BJ (cell line): ENCODE results near the gene MESP2. TPM values are rescaled to one million over a fixed set of nuclear protein-coding genes. Genes with fewer than 3 reads are reported as not detected.

Experiments
- CTCF ChIA-PET: fragments of 350-600 bp; formaldehyde crosslinking; extraction: SDS; loops from one replicate; lab custom pipeline; 2021; ENCODE audit warnings: antibody characterized with exemption, inconsistent platforms; lab: Yijun Ruan, JAX
- POLR2A ChIA-PET: fragments of 300-600 bp; sonication (Branson Sonifier 250); formaldehyde crosslinking; extraction: SDS; loops from one replicate; lab custom pipeline; 2021; ENCODE audit warnings: antibody characterized with exemption; lab: Charles Lee
- DNase-seq: peaks from one replicate; pipeline ENCODE4 v3.0.0-alpha.2; 2011; ENCODE audit warnings: low read depth
- H3K27me3 ChIP-seq: 2 replicates; pipeline ENCODE4 v1.6.0; 2011; ENCODE audit warnings: low read length; ENCODE audit not compliant: control insufficient read depth, insufficient read depth
- H3K36me3 ChIP-seq: 2 replicates; pipeline ENCODE4 v1.5.1; 2011; ENCODE audit warnings: low read length; ENCODE audit not compliant: control insufficient read depth, insufficient read depth
- H3K4me3 ChIP-seq: 2 replicates; pipeline ENCODE4 v1.5.1; 2011; ENCODE audit warnings: low read depth, mild to moderate bottlenecking, control low read depth, low read length
- polyA plus RNA-seq: library from polyadenylated mRNA; depleted of rRNA; stranded (reverse); fragments of >200 nt; gene quantifications from 2 replicates; pipeline ENCODE4 v1.2.3, GENCODE V29; 2011
- TF ChIP-seq, protein P1 (sequence below): IDR thresholded peaks from 2 replicates; pipeline ENCODE4 v1.5.1; 2011; ENCODE audit warnings: low read depth, mild to moderate bottlenecking, control low read depth, inconsistent platforms, low read length, moderate library complexity; ENCODE audit not compliant: insufficient read depth

The MESP2 gene
- polyA plus RNA-seq, 1 experiment = 0.39 TPM

DNA sequence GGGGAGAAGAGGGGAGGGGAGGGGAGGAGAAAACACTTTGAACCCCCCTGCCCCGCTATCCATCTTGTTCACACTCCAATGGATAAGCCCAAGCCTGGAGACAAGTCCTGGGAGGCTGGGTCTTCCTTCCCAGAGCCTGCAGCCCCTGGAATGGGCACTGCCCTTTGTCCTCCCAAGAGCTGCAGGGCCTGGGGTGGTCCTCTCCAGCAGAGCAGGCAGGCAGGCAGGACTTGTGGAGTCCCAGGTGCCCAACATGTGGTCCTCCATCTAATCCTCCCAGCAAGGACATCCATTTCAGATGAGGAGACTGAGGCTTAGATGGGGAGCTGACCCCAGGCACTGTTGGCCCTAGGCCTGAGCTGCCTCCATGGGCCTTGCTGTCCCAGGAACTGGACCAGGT, 10.4 kb upstream of the MESP2 start:
- no peaks in the 10 kb centered on the region for H3K27me3 ChIP-seq
- TF ChIP-seq, protein P1, sequence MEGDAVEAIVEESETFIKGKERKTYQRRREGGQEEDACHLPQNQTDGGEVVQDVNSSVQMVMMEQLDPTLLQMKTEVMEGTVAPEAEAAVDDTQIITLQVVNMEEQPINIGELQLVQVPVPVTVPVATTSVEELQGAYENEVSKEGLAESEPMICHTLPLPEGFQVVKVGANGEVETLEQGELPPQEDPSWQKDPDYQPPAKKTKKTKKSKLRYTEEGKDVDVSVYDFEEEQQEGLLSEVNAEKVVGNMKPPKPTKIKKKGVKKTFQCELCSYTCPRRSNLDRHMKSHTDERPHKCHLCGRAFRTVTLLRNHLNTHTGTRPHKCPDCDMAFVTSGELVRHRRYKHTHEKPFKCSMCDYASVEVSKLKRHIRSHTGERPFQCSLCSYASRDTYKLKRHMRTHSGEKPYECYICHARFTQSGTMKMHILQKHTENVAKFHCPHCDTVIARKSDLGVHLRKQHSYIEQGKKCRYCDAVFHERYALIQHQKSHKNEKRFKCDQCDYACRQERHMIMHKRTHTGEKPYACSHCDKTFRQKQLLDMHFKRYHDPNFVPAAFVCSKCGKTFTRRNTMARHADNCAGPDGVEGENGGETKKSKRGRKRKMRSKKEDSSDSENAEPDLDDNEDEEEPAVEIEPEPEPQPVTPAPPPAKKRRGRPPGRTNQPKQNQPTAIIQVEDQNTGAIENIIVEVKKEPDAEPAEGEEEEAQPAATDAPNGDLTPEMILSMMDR = no peak
- ChIA-PET POLR2A (no interaction called here), CTCF (interaction anchor here (0.9 kb wide), 1 partner anchor 109 kb away, joined by 3 read pairs; no protein-coding TSS in a partner anchor)
- H3K4me3 ChIP-seq = no peak overlapping the region
- DNase-seq = no peak
- no peaks in the 10 kb centered on the region for H3K36me3 ChIP-seq

DNA sequence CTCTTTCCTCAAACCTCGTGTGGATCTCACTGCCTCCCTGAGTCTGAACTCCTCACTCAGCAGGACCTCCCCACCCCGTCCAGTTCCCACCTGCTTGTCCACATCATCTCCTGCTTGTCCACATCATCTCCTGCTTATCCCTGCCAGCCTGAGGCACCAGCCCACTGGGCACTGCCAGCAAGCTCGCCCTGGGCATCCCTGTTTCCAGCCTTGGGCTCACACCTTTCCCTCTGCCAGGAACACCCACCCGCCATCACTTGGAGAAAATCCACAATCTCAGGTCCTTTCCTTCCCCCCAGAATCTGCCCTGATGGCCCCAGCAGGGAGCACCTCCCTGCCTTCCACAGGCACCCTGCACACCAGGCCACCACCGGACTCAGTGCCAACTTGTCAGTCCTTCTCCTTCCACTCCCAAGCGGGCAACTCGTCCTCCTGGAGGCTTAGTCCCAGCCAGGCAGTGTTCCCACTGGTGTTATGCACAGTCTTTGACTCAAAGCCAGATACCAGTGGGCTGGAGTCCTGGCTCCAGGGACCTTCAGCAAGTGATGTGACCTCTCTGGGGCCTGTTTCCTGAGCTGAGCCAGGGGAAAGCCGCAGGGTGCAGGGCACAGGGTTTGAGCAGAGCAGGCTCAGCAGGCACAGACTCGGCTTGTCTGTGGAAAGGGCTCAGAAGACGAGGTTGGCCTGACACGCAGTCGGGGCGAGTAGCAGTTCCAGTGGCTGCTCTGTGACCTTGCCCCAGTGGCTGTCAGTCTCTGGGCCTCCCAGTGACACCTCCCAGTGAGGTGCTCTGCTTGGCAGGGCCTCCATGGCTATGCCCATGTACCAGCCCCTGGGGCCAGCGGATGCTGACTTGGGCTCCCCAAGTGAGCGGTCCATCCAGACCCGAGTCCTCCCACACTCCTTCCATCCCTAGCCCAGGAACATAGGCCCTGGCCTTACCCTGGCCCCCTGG, 9.5 kb upstream of the MESP2 start:
- CTCF ChIA-PET = interaction anchor here (0.9 to 2.4 kb wide), 4 partner anchors 97 to 110 kb away, joined by 3 to 10 read pairs (median 6); no protein-coding TSS in a partner anchor
- H3K27me3 ChIP-seq = no peaks in the 10 kb centered on the region
- TF ChIP-seq, protein P1 = no peak
- no peaks in the 10 kb centered on the region for H3K36me3 ChIP-seq
- POLR2A ChIA-PET = no interaction called here
- DNase-seq = no peak
- H3K4me3 ChIP-seq = no peak overlapping the region

DNA sequence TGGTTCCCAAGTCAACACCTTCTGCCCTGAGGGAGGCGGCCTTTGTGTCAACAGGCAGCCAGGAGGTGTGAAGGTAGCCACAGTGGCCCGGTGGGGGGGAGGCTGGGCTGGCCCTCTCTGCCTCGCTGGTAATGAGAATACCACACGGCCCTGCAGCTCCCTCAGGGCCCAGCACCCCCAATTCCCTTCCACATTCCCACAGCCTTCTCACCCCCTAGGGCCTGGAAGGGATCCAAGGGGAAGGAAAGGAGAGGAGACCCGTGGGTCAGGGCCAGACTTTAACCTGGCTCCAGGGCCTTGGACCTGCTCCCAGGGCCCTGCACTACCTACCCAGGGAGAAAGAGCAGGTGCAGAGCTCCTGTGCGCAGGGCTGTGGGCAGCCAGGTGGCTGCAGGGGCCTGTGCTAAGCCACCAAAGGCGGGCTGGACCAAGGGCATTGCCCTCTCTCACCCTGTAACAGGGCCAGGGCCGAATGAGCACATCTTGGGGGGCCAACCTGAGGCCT, 8.7 kb upstream of the MESP2 start:
- Histone ChIP-seq H3K27me3 (no peaks in the 10 kb centered on the region), H3K4me3 (no peak overlapping the region), H3K36me3 (no peaks in the 10 kb centered on the region)
- TF ChIP-seq, protein P1 = no peak
- CTCF ChIA-PET = interaction anchor here (0.9 to 2.4 kb wide), 6 partner anchors 19 to 121 kb away, joined by 3 to 12 read pairs (median 6); no protein-coding TSS in a partner anchor
- DNase-seq = no peak
- POLR2A ChIA-PET = no interaction called here

DNA sequence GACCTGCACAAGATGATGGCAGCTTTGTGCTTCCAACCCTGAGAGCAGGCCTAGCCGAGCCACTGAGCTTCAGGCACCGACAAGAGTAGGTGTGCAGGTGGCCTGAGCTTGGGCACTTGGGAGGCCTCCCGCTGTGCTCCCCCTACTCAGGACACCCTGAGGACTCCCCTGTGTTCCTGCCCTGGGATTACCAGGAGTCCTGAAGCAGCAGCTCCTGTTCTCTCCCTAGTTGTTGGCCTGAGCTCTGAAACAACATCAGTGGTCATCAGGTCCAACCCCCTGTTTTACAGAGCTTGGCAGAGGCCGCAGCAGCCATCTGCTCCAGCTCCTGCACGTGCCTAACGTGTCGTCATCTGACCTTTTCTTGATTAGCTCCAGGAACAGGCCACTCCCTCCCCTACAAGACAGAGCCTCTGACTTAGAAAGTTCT, 8.0 kb upstream of the MESP2 start:
- POLR2A ChIA-PET = interaction anchor here (0.6 kb wide), 1 partner anchor 126 kb away, joined by 4 read pairs; the partner anchor contains the start of gene AP3S2
- TF ChIP-seq, protein P1 = no peak
- Histone ChIP-seq H3K36me3 (no peaks in the 10 kb centered on the region), H3K4me3 (no peak overlapping the region), H3K27me3 (no peaks in the 10 kb centered on the region)
- CTCF ChIA-PET = interaction anchor here (0.9 to 8.6 kb wide), 7 partner anchors 8 to 120 kb away, joined by 3 to 50 read pairs (median 8); no protein-coding TSS in a partner anchor
- DNase-seq = peak; percentile 27

DNA sequence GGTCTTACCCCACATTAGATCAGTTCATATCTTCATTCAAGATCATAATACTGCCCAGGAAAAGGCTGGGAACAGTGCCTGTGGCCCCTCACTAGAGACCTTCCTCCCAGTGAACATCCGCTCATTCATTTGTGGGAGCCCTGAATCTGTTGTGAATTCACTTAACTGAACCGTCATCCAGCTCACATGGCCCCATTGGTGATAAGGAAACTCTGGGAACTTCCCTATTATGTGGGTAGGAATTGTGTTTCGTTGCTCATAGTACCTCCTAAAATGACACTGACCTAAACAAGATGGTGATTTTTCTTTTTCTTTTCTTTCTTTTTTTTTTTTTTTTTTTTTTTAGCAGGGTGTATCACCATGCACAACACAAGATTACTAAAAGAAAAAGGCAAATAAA, 6.8 kb upstream of the MESP2 start:
- no peaks in the 10 kb centered on the region for H3K27me3 ChIP-seq
- TF ChIP-seq, protein P1 = no peak
- no peak for DNase-seq
- no peaks in the 10 kb centered on the region for H3K36me3 ChIP-seq
- no peak overlapping the region for H3K4me3 ChIP-seq
- ChIA-PET CTCF (interaction anchor here (2.4 to 8.6 kb wide), 2 partner anchors 9 to 107 kb away, joined by 8 to 50 read pairs; no protein-coding TSS in a partner anchor), POLR2A (no interaction called here)
